Gastroesophageal sphincter (tissue), 3 donors: Measurements from ENCODE around the gene CABP5.
"Not testable (repeated sequence)": the region's sequence is repeated elsewhere in the genome, so short reads cannot be mapped to it uniquely, and the experiment has no call there.

Experiments
- CTCF ChIP-seq, 4 experiments: fragments of 200-600 bp in 2 of 4; fragments of 450-650 bp in 2 of 4; sonication (generic) in 1 of 4; IDR thresholded peaks; one replicate each; pipeline ENCODE4 v1.5.1; 2017 to 2019; ENCODE audit warnings: antibody characterized with exemption in 4 of 4, mild to moderate bottlenecking in 2 of 4, moderate library complexity in 2 of 4
- EP300 ChIP-seq: sonication (generic); formaldehyde crosslinking; IDR thresholded peaks from one replicate; pipeline ENCODE4 v1.6.1; 2017; ENCODE audit warnings: antibody characterized with exemption, mild to moderate bottlenecking
- POLR2A ChIP-seq, 2 donors: fragments of 450-650 bp; IDR thresholded peaks; one replicate each; pipeline ENCODE4 v1.6.1; 2017; ENCODE audit warnings: antibody characterized with exemption in 2 of 2, mild to moderate bottlenecking in 2 of 2, moderate library complexity in 1 of 2
- POLR2AphosphoS5 ChIP-seq: sonication (generic); formaldehyde crosslinking; IDR thresholded peaks from one replicate; pipeline ENCODE4 v1.6.1; 2017; ENCODE audit warnings: antibody characterized with exemption

- TF ChIP-seq CTCF (IDR thresholded peaks at IDR 0.05); EP300; POLR2A (IDR thresholded peaks at IDR 0.05); POLR2AphosphoS5: not testable (repeated sequence)
Measured at GRCh38 chr19:48088991-48089390, 45.1 kb upstream of the CABP5 start.
